ENCODE data around the gene WTAP.

GRCh38 chr6:159681191-159681880 lies 46.0 kb upstream of the WTAP start:
- TF ChIP-seq, protein P1, sequence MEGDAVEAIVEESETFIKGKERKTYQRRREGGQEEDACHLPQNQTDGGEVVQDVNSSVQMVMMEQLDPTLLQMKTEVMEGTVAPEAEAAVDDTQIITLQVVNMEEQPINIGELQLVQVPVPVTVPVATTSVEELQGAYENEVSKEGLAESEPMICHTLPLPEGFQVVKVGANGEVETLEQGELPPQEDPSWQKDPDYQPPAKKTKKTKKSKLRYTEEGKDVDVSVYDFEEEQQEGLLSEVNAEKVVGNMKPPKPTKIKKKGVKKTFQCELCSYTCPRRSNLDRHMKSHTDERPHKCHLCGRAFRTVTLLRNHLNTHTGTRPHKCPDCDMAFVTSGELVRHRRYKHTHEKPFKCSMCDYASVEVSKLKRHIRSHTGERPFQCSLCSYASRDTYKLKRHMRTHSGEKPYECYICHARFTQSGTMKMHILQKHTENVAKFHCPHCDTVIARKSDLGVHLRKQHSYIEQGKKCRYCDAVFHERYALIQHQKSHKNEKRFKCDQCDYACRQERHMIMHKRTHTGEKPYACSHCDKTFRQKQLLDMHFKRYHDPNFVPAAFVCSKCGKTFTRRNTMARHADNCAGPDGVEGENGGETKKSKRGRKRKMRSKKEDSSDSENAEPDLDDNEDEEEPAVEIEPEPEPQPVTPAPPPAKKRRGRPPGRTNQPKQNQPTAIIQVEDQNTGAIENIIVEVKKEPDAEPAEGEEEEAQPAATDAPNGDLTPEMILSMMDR (IDR thresholded peaks at IDR 0.05), result no peak
- no peak for TF ChIP-seq POLR2A (IDR thresholded peaks at IDR 0.05)
